Body of pancreas (tissue), 4 donors: ENCODE measurements around the gene TMC3.

Experiments
- CTCF ChIP-seq, 7 experiments: fragments of 450-650 bp in 4 of 7; fragments of 200-600 bp in 3 of 7; sonication (generic) in 3 of 7; IDR thresholded peaks; one replicate each; pipeline ENCODE4 v1.5.1; 2016 to 2019; ENCODE audit warnings: antibody characterized with exemption in 7 of 7
- POLR2A ChIP-seq, 3 donors: fragments of 450-650 bp; IDR thresholded peaks; one replicate each; pipeline ENCODE4 v1.6.1; 2016; ENCODE audit warnings: antibody characterized with exemption in 3 of 3, mild to moderate bottlenecking in 2 of 3

- no peak for TF ChIP-seq CTCF (IDR thresholded peaks at IDR 0.05)
- no peak for TF ChIP-seq POLR2A (IDR thresholded peaks at IDR 0.05)
Measured at GRCh38 chr15:81322676-81323253, 51.2 kb downstream of the TMC3 start.
